Measurements from ENCODE around the gene KIAA0408.
"Not testable (repeated sequence)": the region's sequence is repeated elsewhere in the genome, so short reads cannot be mapped to it uniquely, and the experiment has no call there.

KIAA0408 gene

DNA sequence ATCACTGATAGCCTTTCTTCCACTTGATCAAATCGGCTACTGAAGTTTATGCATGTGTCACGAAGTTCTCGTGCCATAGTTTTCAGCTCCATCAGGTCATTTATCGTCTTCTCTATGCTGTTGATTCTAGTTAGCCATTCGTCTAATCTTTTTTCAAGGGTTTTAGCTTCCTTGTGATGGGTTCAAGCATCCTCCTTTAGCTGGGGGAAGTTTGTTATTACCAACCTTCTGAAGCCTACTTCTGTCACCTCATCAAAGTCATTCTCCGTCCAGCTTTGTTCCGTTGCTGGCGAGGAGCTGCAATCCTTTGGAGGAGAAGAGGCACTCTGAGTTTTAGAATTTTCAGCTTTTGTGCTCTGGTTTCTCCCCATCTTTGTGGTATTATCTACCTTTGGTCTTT, 47.2 kb downstream of the KIAA0408 start:
- not testable (repeated sequence) for DNase-seq (ENCODE audit: low read depth)

Measured in EH (cell line).